HepG2 (cell line): ENCODE measurements around the gene TAF12. TPM values are rescaled to one million over a fixed set of nuclear protein-coding genes. Genes with fewer than 3 reads are reported as not detected.
A peak's percentile ranks its signal among the peaks of the same experiment; 100 is the strongest.

Experiments used
- AKAP8 ChIP-seq: sonication (generic); formaldehyde crosslinking; IDR thresholded peaks from 2 replicates; pipeline ENCODE4 v1.5.1; 2020; ENCODE audit warnings: mild to moderate bottlenecking, missing genetic modification reagents
- ARID3A ChIP-seq: IDR thresholded peaks from 2 replicates; pipeline ENCODE4 v1.6.1; 2012; ENCODE audit warnings: low read depth, low read length, improper control_type of control experiment
- HIVEP1 ChIP-seq: sonication (generic); formaldehyde crosslinking; IDR thresholded peaks from 2 replicates; pipeline ENCODE4 v1.4.0; 2020; ENCODE audit warnings: mild to moderate bottlenecking, missing genetic modification reagents
- HNF4G ChIP-seq, 2 experiments: sonication (generic) in 1 of 2; formaldehyde crosslinking in 1 of 2; IDR thresholded peaks; 2 replicates each; pipeline versions ENCODE4 v1.4.0 to v1.6.1; 2011 to 2020; ENCODE audit warnings: borderline replicate concordance in 2 of 2, low read depth in 2 of 2, mild to moderate bottlenecking in 2 of 2, low read length in 1 of 2, missing genetic modification reagents in 1 of 2, moderate library complexity in 1 of 2
- HOXA3 ChIP-seq: sonication (generic); formaldehyde crosslinking; IDR thresholded peaks from 2 replicates; pipeline ENCODE4 v1.5.0; 2020; ENCODE audit warnings: missing genetic modification reagents
- JUN ChIP-seq: sonication (generic); formaldehyde crosslinking; IDR thresholded peaks from 2 replicates; pipeline ENCODE4 v1.4.0; 2020; ENCODE audit warnings: mild to moderate bottlenecking, missing genetic modification reagents
- KDM2A ChIP-seq: sonication (generic); formaldehyde crosslinking; IDR thresholded peaks from 2 replicates; pipeline ENCODE4 v1.4.0; 2020; ENCODE audit warnings: low read depth, missing genetic modification reagents, borderline replicate concordance
- KDM6A ChIP-seq: IDR thresholded peaks from 2 replicates; pipeline ENCODE4 v1.6.1; 2016; ENCODE audit warnings: low read depth
- NFYB ChIP-seq: sonication (generic); formaldehyde crosslinking; IDR thresholded peaks from 2 replicates; pipeline ENCODE4 v1.4.0; 2020; ENCODE audit warnings: missing genetic modification reagents
- NFYC ChIP-seq: IDR thresholded peaks from 2 replicates; pipeline ENCODE4 v1.6.1; 2016; ENCODE audit warnings: missing genetic modification reagents, missing compliant biosample characterization
- PBX2 ChIP-seq: IDR thresholded peaks from 2 replicates; pipeline ENCODE4 v1.6.1; 2016; ENCODE audit warnings: control low read depth
- PITX1 ChIP-seq: sonication (generic); formaldehyde crosslinking; IDR thresholded peaks from 2 replicates; pipeline ENCODE4 v1.5.1; 2020; ENCODE audit warnings: mild to moderate bottlenecking, missing genetic modification reagents
- RBM39 ChIP-seq: fragments of 200-400 bp; formaldehyde crosslinking; IDR thresholded peaks from one replicate; pipeline ENCODE4 v1.6.1; 2018; ENCODE audit warnings: antibody characterized with exemption, mild to moderate bottlenecking, low read depth, low read length; ENCODE audit not compliant: poor library complexity, severe bottlenecking
- REL ChIP-seq: sonication (generic); formaldehyde crosslinking; conservative IDR thresholded peaks from 2 replicates; pipeline ENCODE4 v1.8.0; 2022; ENCODE audit warnings: mild to moderate bottlenecking, missing genetic modification reagents, moderate library complexity
- SALL2 ChIP-seq: sonication (generic); formaldehyde crosslinking; IDR thresholded peaks from 2 replicates; pipeline ENCODE4 v1.8.1; 2023; ENCODE audit warnings: mild to moderate bottlenecking, missing genetic modification reagents, inconsistent platforms
- SAP130 ChIP-seq: IDR thresholded peaks from 2 replicates; pipeline ENCODE4 v1.6.1; 2016; ENCODE audit warnings: low read depth
- SIX4 ChIP-seq: sonication (generic); formaldehyde crosslinking; IDR thresholded peaks from 2 replicates; pipeline ENCODE4 v1.4.0; 2020; ENCODE audit warnings: missing genetic modification reagents
- SSRP1 ChIP-seq: IDR thresholded peaks from 2 replicates; pipeline ENCODE4 v1.6.1; 2016; ENCODE audit warnings: control low read depth
- ZBTB37 ChIP-seq: sonication (generic); formaldehyde crosslinking; IDR thresholded peaks from 2 replicates; pipeline ENCODE4 v1.4.0; 2020; ENCODE audit warnings: mild to moderate bottlenecking, missing genetic modification reagents
- ZFP91 ChIP-seq: sonication (generic); formaldehyde crosslinking; IDR thresholded peaks from 2 replicates; pipeline ENCODE4 v1.9.0; 2022; ENCODE audit warnings: missing genetic modification reagents, mild to moderate bottlenecking, borderline replicate concordance
- ZNF256 ChIP-seq: sonication (generic); formaldehyde crosslinking; conservative IDR thresholded peaks from 2 replicates; pipeline ENCODE4 v1.4.0; 2020; ENCODE audit warnings: missing genetic modification reagents
- ZNF441 ChIP-seq: sonication (generic); formaldehyde crosslinking; IDR thresholded peaks from 2 replicates; pipeline ENCODE4 v1.7.0; 2021; ENCODE audit warnings: missing genetic modification reagents, borderline replicate concordance
- ZNF556 ChIP-seq: sonication (generic); formaldehyde crosslinking; IDR thresholded peaks from 2 replicates; pipeline ENCODE4 v1.4.0; 2020; ENCODE audit warnings: mild to moderate bottlenecking, missing genetic modification reagents, borderline replicate concordance
- ZNF7 ChIP-seq: IDR thresholded peaks from 2 replicates; pipeline ENCODE4 v1.6.1; 2016; ENCODE audit warnings: missing biosample characterization, missing genetic modification reagents
- polyA plus RNA-seq, 8 experiments: library from polyadenylated mRNA; depleted of rRNA in 3 of 8; stranded (reverse) in 7 of 8; unstranded in 1 of 8; fragments of >200 nt; fragmentation: Illumina TruSeq in 4 of 8; extraction: Trizol in 4 of 8; gene quantifications; 2 replicates each; pipeline versions ENCODE4 v1.2.1 to v1.2.3, GENCODE V29; 2011 to 2016; ENCODE audit warnings: low read depth in 4 of 8, missing spikeins in 1 of 8, mixed read lengths in 1 of 8; ENCODE audit not compliant: insufficient read depth in 1 of 8
- total RNA-seq, 5 experiments: library from RNA; depleted of rRNA; stranded (reverse); fragments of >200 nt; fragmentation: Illumina TruSeq; extraction: Trizol; gene quantifications; 2 replicates each; pipeline ENCODE4 v1.2.3, GENCODE V29; 2016; ENCODE audit warnings: low read depth in 1 of 5

The TAF12 gene
- total and polyA plus RNA-seq, 2 of the 13 experiments (the other 11 are each of a cell fraction or from before 2014, with no cell fraction given), result 16.3 to 17.1 TPM

- no peak; the same call in 1 of the 2 replicates for TF ChIP-seq PITX1
- peak; percentile 85 for TF ChIP-seq ZNF256 (CRISPR knock-in tag)
- TF ChIP-seq JUN (CRISPR knock-in tag), result peak; percentile 56; the same call in 1 of the 2 replicates
- peak; percentile 54; the same call in 1 of the 2 replicates for TF ChIP-seq NFYC (CRISPR knock-in tag)
- TF ChIP-seq SAP130 (CRISPR knock-in tag), result peak; percentile 61
- TF ChIP-seq SIX4 (CRISPR knock-in tag), result 0 out of 2 replicates have a peak, but pooled peaks have one; percentile 58
- no peak; the same call in 1 of the 2 replicates for TF ChIP-seq KDM6A
- TF ChIP-seq ARID3A, result peak; percentile 81
- TF ChIP-seq HOXA3 (CRISPR knock-in tag), result peak; percentile 85
- peak; percentile 60; the same call in 1 of the 2 replicates for TF ChIP-seq KDM2A (CRISPR knock-in tag)
- peak; percentile 84; the same call in 1 of the 2 replicates for TF ChIP-seq SALL2 (CRISPR knock-in tag)
- peak; percentile 74; the same call in 1 of the 2 replicates for TF ChIP-seq HIVEP1 (CRISPR knock-in tag)
- no peak; the same call in 1 of the 2 replicates for TF ChIP-seq REL (CRISPR knock-in tag)
- peak; percentile 79; the same call in 1 of the 2 replicates for TF ChIP-seq ZNF441
- TF ChIP-seq ZBTB37 (CRISPR knock-in tag), result 0 out of 2 replicates have a peak, but pooled peaks have one; percentile 43
- peak; percentile 99 for TF ChIP-seq SSRP1 (CRISPR knock-in tag)
- TF ChIP-seq ZNF556 (CRISPR knock-in tag), result peak; percentile 98; the same call in 1 of the 2 replicates
- TF ChIP-seq RBM39, result no peak
- TF ChIP-seq AKAP8, result no peak
- peak; percentile 41 for TF ChIP-seq PBX2 (CRISPR knock-in tag)
- TF ChIP-seq HNF4G (IDR thresholded peaks at IDR 0.05; ENCODE audit: borderline replicate concordance, low read depth, low read length), result peak; percentile 72; the same call in 1 of the 2 replicates
- peak; percentile 55; the same call in 1 of the 2 replicates for TF ChIP-seq HNF4G (CRISPR knock-in tag; IDR thresholded peaks at IDR 0.05; ENCODE audit: borderline replicate concordance, low read depth)
- TF ChIP-seq NFYB (CRISPR knock-in tag), result peak; percentile 32; the same call in 1 of the 2 replicates
- peak; percentile 60 for TF ChIP-seq ZFP91 (CRISPR knock-in tag)
- peak; percentile 59; the same call in 1 of the 2 replicates for TF ChIP-seq ZNF7 (CRISPR knock-in tag)
Measured at GRCh38 chr1:28648474-28649198, 5.8 kb upstream of the TAF12 start, which contains the start of gene RNU11 (continued).
